GM13977 (cell line): ENCODE results near the gene ERG28.

Experiments used
- DNase-seq: peaks from one replicate; pipeline ENCODE4 v3.0.0; 2012; ENCODE audit warnings: low spot score
- CTCF ChIP-seq: IDR thresholded peaks from 2 replicates; pipeline ENCODE4 v1.5.1; 2012; ENCODE audit warnings: mild to moderate bottlenecking, control low read depth; ENCODE audit not compliant: insufficient read depth; ENCODE audit errors: extremely low read depth, missing control alignments
- in situ Hi-C: fragments of 300-500 bp; cut with MboI; formaldehyde crosslinking; loops from one replicate; pipeline ENCODE4 v1.12.0; 2022; ENCODE audit warnings: low sequenced_read_pairs, low pct_unique_long_range_greater_than_20kb, mixed read lengths, inconsistent platforms; ENCODE audit not compliant: unreplicated experiment

Gene ERG28

GRCh38 chr14:75631453-75631831 is 29.2 kb downstream of the ERG28 start:
- no peak for TF ChIP-seq CTCF
- DNase-seq = no peak
- in situ Hi-C loops = no loop called here

GRCh38 chr14:75630695-75631452 is 29.8 kb downstream of the ERG28 start:
- no peak for TF ChIP-seq CTCF
- DNase-seq = no peak
- in situ Hi-C loops = no loop called here

- in situ Hi-C loops = no loop called here
- no peak for DNase-seq
Observed at GRCh38 chr14:75628816-75629215, 31.9 kb downstream of the ERG28 start.

GRCh38 chr14:75627406-75627805 is 33.3 kb downstream of the ERG28 start:
- in situ Hi-C loops = no loop called here
- DNase-seq = no peak

More at GRCh38 chr14:75628816-75629215, 31.9 kb downstream of the ERG28 start:
- TF ChIP-seq CTCF = no peak

GRCh38 chr14:75626863-75627262 is 33.8 kb downstream of the ERG28 start:
- in situ Hi-C loops = no loop called here

More at GRCh38 chr14:75627406-75627805, 33.3 kb downstream of the ERG28 start:
- no peak for TF ChIP-seq CTCF

GRCh38 chr14:75626396-75626795 is 34.3 kb downstream of the ERG28 start:
- no peak for DNase-seq
- in situ Hi-C loops = no loop called here
- TF ChIP-seq CTCF = no peak

More at GRCh38 chr14:75626863-75627262, 33.8 kb downstream of the ERG28 start:
- no peak for DNase-seq
- no peak for TF ChIP-seq CTCF
